ENCODE data around the gene LARP1B. TPM values are rescaled to one million over a fixed set of nuclear protein-coding genes. Genes with fewer than 3 reads are reported as not detected.
"Not testable (repeated sequence)": the region's sequence is repeated elsewhere in the genome, so short reads cannot be mapped to it uniquely, and the experiment has no call there.

LARP1B gene
- total RNA-seq, 1 donor from 2014 or later = 17.6 TPM

- Mint-ChIP-seq H3K27ac (ENCODE audit: unreplicated experiment) (no peak overlapping the region), H3K36me3 (ENCODE audit: low read depth, unreplicated experiment) (peaks cover 8% of the 10 kb centered on the region), H3K4me1 (ENCODE audit: low read depth, unreplicated experiment) (peaks cover 19% of the 10 kb centered on the region), H3K9me3 (ENCODE audit: unreplicated experiment) (peaks cover 22% of the 10 kb centered on the region), H3K27me3 (ENCODE audit: low read depth, unreplicated experiment) (no peaks in the 10 kb centered on the region), H3K4me3 (ENCODE audit: unreplicated experiment) (no peak overlapping the region)
- H3K4me3 ChIP-seq (ENCODE audit: insufficient read depth, low read depth, low read length) = no peak overlapping the region
- H3K9me3 ChIP-seq (ENCODE audit: insufficient read depth, low read depth, low read length) = peaks cover 2% of the 10 kb centered on the region
- no peaks in the 10 kb centered on the region for H3K79me2 ChIP-seq (ENCODE audit: insufficient read depth, low read length)
- peaks cover 17% of the 10 kb centered on the region for H3K4me1 ChIP-seq (ENCODE audit: insufficient read depth, low read length)
- TF ChIP-seq EZH2 (IDR thresholded peaks at IDR 0.05; ENCODE audit: insufficient read depth, low read length) = no peak
- TF ChIP-seq CTCF (IDR thresholded peaks at IDR 0.05; ENCODE audit: insufficient read depth, low read depth, low read length) = no peak
- no peak overlapping the region for H3K9ac ChIP-seq (ENCODE audit: low read length)
- H3K27me3 ChIP-seq (ENCODE audit: insufficient read depth, low read length) = no peaks in the 10 kb centered on the region
- H3K36me3 ChIP-seq (ENCODE audit: insufficient read depth, low read length) = no peaks in the 10 kb centered on the region
- no peak overlapping the region for H3K4me2 ChIP-seq (ENCODE audit: low read length)
- no peak overlapping the region for H2AFZ ChIP-seq (ENCODE audit: low read depth, low read length)
- peak; percentile 68 for FAIRE-seq
- DNase-seq (ENCODE audit: low read depth) = peak; percentile 24
- no peak overlapping the region for H3K27ac ChIP-seq (ENCODE audit: low read depth, low read length)
- H4K20me1 ChIP-seq (ENCODE audit: insufficient read depth, low read length) = no peaks in the 10 kb centered on the region
Observed at GRCh38 chr4:128244379-128244778, 183.3 kb downstream of the LARP1B start.

GRCh38 chr4:128245391-128245790 is 184.3 kb downstream of the LARP1B start:
- H3K36me3 ChIP-seq (ENCODE audit: insufficient read depth, low read length); H3K79me2 ChIP-seq (ENCODE audit: insufficient read depth, low read length); H2AFZ ChIP-seq (ENCODE audit: low read depth, low read length); H3K36me3 Mint-ChIP-seq (ENCODE audit: low read depth, unreplicated experiment); FAIRE-seq; H3K27ac Mint-ChIP-seq (ENCODE audit: unreplicated experiment); H3K4me2 ChIP-seq (ENCODE audit: low read length); H3K4me3 Mint-ChIP-seq (ENCODE audit: unreplicated experiment); H3K4me3 ChIP-seq (ENCODE audit: insufficient read depth, low read depth, low read length); H3K27me3 Mint-ChIP-seq (ENCODE audit: low read depth, unreplicated experiment); H3K9ac ChIP-seq (ENCODE audit: low read length); DNase-seq (ENCODE audit: low read depth); H3K27ac ChIP-seq (ENCODE audit: low read depth, low read length); H3K9me3 ChIP-seq (ENCODE audit: insufficient read depth, low read depth, low read length); H3K27me3 ChIP-seq (ENCODE audit: insufficient read depth, low read length); H4K20me1 ChIP-seq (ENCODE audit: insufficient read depth, low read length): not testable (repeated sequence)
- Mint-ChIP-seq H3K4me1 (ENCODE audit: low read depth, unreplicated experiment) (peaks cover 18% of the 10 kb centered on the region), H3K9me3 (ENCODE audit: unreplicated experiment) (peaks cover 25% of the 10 kb centered on the region)
- peaks cover 17% of the 10 kb centered on the region for H3K4me1 ChIP-seq (ENCODE audit: insufficient read depth, low read length)

GRCh38 chr4:128247906-128248305 is 186.8 kb downstream of the LARP1B start:
- Histone ChIP-seq H3K27me3 (ENCODE audit: insufficient read depth, low read length) (no peaks in the 10 kb centered on the region), H3K4me3 (ENCODE audit: insufficient read depth, low read depth, low read length) (no peak overlapping the region), H3K4me2 (ENCODE audit: low read length) (no peak overlapping the region), H3K27ac (ENCODE audit: low read depth, low read length) (no peak overlapping the region), H2AFZ (ENCODE audit: low read depth, low read length) (no peak overlapping the region), H3K4me1 (ENCODE audit: insufficient read depth, low read length) (no peaks in the 10 kb centered on the region), H3K79me2 (ENCODE audit: insufficient read depth, low read length) (no peaks in the 10 kb centered on the region), H3K9ac (ENCODE audit: low read length) (no peak overlapping the region), H3K9me3 (ENCODE audit: insufficient read depth, low read depth, low read length) (peaks cover 2% of the 10 kb centered on the region), H3K36me3 (ENCODE audit: insufficient read depth, low read length) (no peaks in the 10 kb centered on the region), H4K20me1 (ENCODE audit: insufficient read depth, low read length) (no peaks in the 10 kb centered on the region)
- Mint-ChIP-seq H3K36me3 (ENCODE audit: low read depth, unreplicated experiment) (no peaks in the 10 kb centered on the region), H3K4me1 (ENCODE audit: low read depth, unreplicated experiment) (peaks cover 4% of the 10 kb centered on the region), H3K9me3 (ENCODE audit: unreplicated experiment) (peaks cover 21% of the 10 kb centered on the region), H3K27me3 (ENCODE audit: low read depth, unreplicated experiment) (no peaks in the 10 kb centered on the region), H3K27ac (ENCODE audit: unreplicated experiment) (no peak overlapping the region), H3K4me3 (ENCODE audit: unreplicated experiment) (no peak overlapping the region)
- DNase-seq (ENCODE audit: low read depth) = no peak
- no peak for FAIRE-seq
- TF ChIP-seq CTCF (IDR thresholded peaks at IDR 0.05; ENCODE audit: insufficient read depth, low read depth, low read length) = no peak
- TF ChIP-seq EZH2 (IDR thresholded peaks at IDR 0.05; ENCODE audit: insufficient read depth, low read length) = no peak
